ENCODE data around the gene COX6B2. TPM values are rescaled to one million over a fixed set of nuclear protein-coding genes. Genes with fewer than 3 reads are reported as not detected.

The COX6B2 gene
- total RNA-seq, 3 donors from 2014 or later: 16.6 to 30.0 (median 17.2) TPM

- H3K36me3 ChIP-seq (ENCODE audit: low read depth): no peaks in the 10 kb centered on the region
- TF ChIP-seq CTCF (IDR thresholded peaks at IDR 0.05): no peak
- H3K4me1 ChIP-seq (ENCODE audit: low read depth): peaks cover 42% of the 10 kb centered on the region
- no peaks in the 10 kb centered on the region for H3K9me3 ChIP-seq
- DNase-seq (peak; percentile 96 to 99 (median 97)), ATAC-seq (peak; percentile 81)
- intact Hi-C loops (cut with DNase I, micrococcal nuclease): loop anchor here (10.0 kb wide), 2 partner anchors 80 to 90 kb away; no protein-coding TSS in a partner anchor
- peak overlapping the region; percentile 62 for H3K4me3 ChIP-seq
Observed at GRCh38 chr19:55384920-55385723, 30.6 kb upstream of the COX6B2 start.

- H3K9me3 ChIP-seq: no peaks in the 10 kb centered on the region
- DNase-seq (peak; percentile 78 to 90 (median 88)), ATAC-seq (peak; percentile 66)
- intact Hi-C loops (cut with DNase I, micrococcal nuclease): loop anchor here (10.0 kb wide), 2 partner anchors 80 to 90 kb away; no protein-coding TSS in a partner anchor
- H3K36me3 ChIP-seq (ENCODE audit: low read depth): no peaks in the 10 kb centered on the region
- no peak for TF ChIP-seq CTCF (IDR thresholded peaks at IDR 0.05)
- H3K4me3 ChIP-seq: peak within 1 kb of the TSS; percentile 62
- peaks cover 42% of the 10 kb centered on the region for H3K4me1 ChIP-seq (ENCODE audit: low read depth)
Observed at GRCh38 chr19:55384131-55384919, 29.8 kb upstream of the COX6B2 start, which contains the start of gene TMEM238. TMEM238 (minus strand) TSS chr19:55384292; CDS start chr19:55384259, 33 bp downstream.

- Histone ChIP-seq H3K9me3 (no peaks in the 10 kb centered on the region), H3K4me1 (ENCODE audit: low read depth) (peaks cover 37% of the 10 kb centered on the region), H3K4me3 (peak overlapping the region; percentile 62), H3K36me3 (ENCODE audit: low read depth) (no peaks in the 10 kb centered on the region)
- TF ChIP-seq CTCF (IDR thresholded peaks at IDR 0.05): no peak
- DNase-seq (peak in 2 of 3 donors; percentile 58 to 80), ATAC-seq (peak; percentile 19)
- intact Hi-C loops (cut with DNase I, micrococcal nuclease): loop anchor here (10.0 kb wide), 2 partner anchors 79 to 89 kb away; no protein-coding TSS in a partner anchor
Observed at GRCh38 chr19:55383279-55384130, 29.0 kb upstream of the COX6B2 start.

GRCh38 chr19:55382522-55383054, 28.1 kb upstream of the COX6B2 start:
- no peak for TF ChIP-seq CTCF (IDR thresholded peaks at IDR 0.05)
- no peak overlapping the region for H3K4me3 ChIP-seq
- DNase-seq (no peak), ATAC-seq (no peak)
- no peaks in the 10 kb centered on the region for H3K36me3 ChIP-seq (ENCODE audit: low read depth)
- H3K9me3 ChIP-seq: no peaks in the 10 kb centered on the region
- intact Hi-C loops (cut with DNase I, micrococcal nuclease): loop anchor here (10.0 kb wide), 2 partner anchors 78 to 88 kb away; no protein-coding TSS in a partner anchor
- peaks cover 28% of the 10 kb centered on the region for H3K4me1 ChIP-seq (ENCODE audit: low read depth)

Data from mucosa of descending colon (tissue), 3 donors.